ENCODE results near the gene RALGPS2.

GRCh38 chr1:178918308-178918707, 193.3 kb downstream of the RALGPS2 start:
- TF ChIP-seq ZFP3 (CRISPR knock-in tag; IDR thresholded peaks at IDR 0.05) (no peak), ISL1 (CRISPR knock-in tag; IDR thresholded peaks at IDR 0.05) (no peak), POU6F1 (CRISPR knock-in tag; IDR thresholded peaks at IDR 0.05; ENCODE audit: borderline replicate concordance, low read depth) (no peak), RARB (CRISPR knock-in tag; IDR thresholded peaks at IDR 0.05) (no peak), OSR1 (CRISPR knock-in tag; IDR thresholded peaks at IDR 0.05) (no peak), CSDC2 (CRISPR knock-in tag; IDR thresholded peaks at IDR 0.05) (no peak)
